ENCODE results near the gene KEAP1. TPM values are rescaled to one million over a fixed set of nuclear protein-coding genes. Genes with fewer than 3 reads are reported as not detected.

The KEAP1 gene
- total RNA-seq, 1 experiment from 2014 or later = 75.2 TPM

GRCh38 chr19:10532457-10532856, 29.3 kb upstream of the KEAP1 start:
- H3K79me2 ChIP-seq (ENCODE audit: insufficient read depth, low read length) = no peaks in the 10 kb centered on the region
- H3K27me3 ChIP-seq (ENCODE audit: insufficient read depth, low read length) = no peaks in the 10 kb centered on the region
- no peak overlapping the region for H3K4me2 ChIP-seq (ENCODE audit: low read length)
- H3K4me3 ChIP-seq (replicated peaks in 1 of 2; ENCODE audit: low read depth in 1 of 2, low read length in 2 of 2) = no peak overlapping the region
- H3K9me2 ChIP-seq (ENCODE audit: insufficient read depth) = no peaks in the 10 kb centered on the region
- no peak overlapping the region for H3K27ac ChIP-seq (ENCODE audit: low read depth, low read length)
- H4K20me1 ChIP-seq (ENCODE audit: insufficient read depth) = no peaks in the 10 kb centered on the region
- no TSS peak for BruUV-seq (replicated peaks)
- TF ChIP-seq SRF (IDR thresholded peaks at IDR 0.05; ENCODE audit: low read depth) = no peak
- TF ChIP-seq ATF3 (IDR thresholded peaks at IDR 0.05) = no peak
- no peak for TF ChIP-seq ZBTB33 (IDR thresholded peaks at IDR 0.05; ENCODE audit: extremely low read depth, insufficient replicate concordance, low read length)
- TF ChIP-seq EGR1 (IDR thresholded peaks at IDR 0.05; ENCODE audit: low read depth) = no peak
- no peak for TF ChIP-seq YY1 (IDR thresholded peaks at IDR 0.05; ENCODE audit: extremely low read depth, insufficient replicate concordance, low read depth, low read length)
- no peak for TF ChIP-seq CEBPB (IDR thresholded peaks at IDR 0.05; ENCODE audit: low read depth)
- no peak for TF ChIP-seq RAD21 (IDR thresholded peaks at IDR 0.05; ENCODE audit: low read depth)
- no peak for TF ChIP-seq CBX3 (IDR thresholded peaks at IDR 0.05; ENCODE audit: low read depth)
- TF ChIP-seq SIN3A (IDR thresholded peaks at IDR 0.05; ENCODE audit: low read depth) = no peak
- no peak for TF ChIP-seq ZFX (IDR thresholded peaks at IDR 0.05)
- TF ChIP-seq EZH2 (IDR thresholded peaks at IDR 0.05) = no peak
- TF ChIP-seq REST (IDR thresholded peaks at IDR 0.05; ENCODE audit: low read depth) = no peak
- no peak for TF ChIP-seq JUND (IDR thresholded peaks at IDR 0.05)
- TF ChIP-seq EZH2phosphoT487 (IDR thresholded peaks at IDR 0.05; ENCODE audit: borderline replicate concordance) = no peak
- TF ChIP-seq FOSL1 (IDR thresholded peaks at IDR 0.05; ENCODE audit: low read depth) = no peak
- no peak for TF ChIP-seq MAX (IDR thresholded peaks at IDR 0.05)
- TF ChIP-seq SP1 (IDR thresholded peaks at IDR 0.05; ENCODE audit: low read depth) = no peak
- TF ChIP-seq POLR2AphosphoS5 (IDR thresholded peaks at IDR 0.05; ENCODE audit: low read depth, low read length) = no peak
- no peak for TF ChIP-seq ELF1 (IDR thresholded peaks at IDR 0.05; ENCODE audit: borderline replicate concordance, low read depth)
- no peak for TF ChIP-seq CTCF (IDR thresholded peaks at IDR 0.05 in 2 of 3, conservative IDR thresholded peaks at IDR 0.05 in 1 of 3; ENCODE audit: borderline replicate concordance in 1 of 3, insufficient read depth in 1 of 3, low read depth in 2 of 3, low read length in 2 of 3)
- ATAC-seq = no peak
- CTCF ChIA-PET = no interaction called here
- H3K9ac ChIP-seq (ENCODE audit: low read length) = no peak overlapping the region
- intact Hi-C loops (cut with micrococcal nuclease) = no loop called here
- DNase-seq (ENCODE audit: low read depth, low spot score) = no peak
- RAD21 ChIA-PET (ENCODE audit: low non-redundant PET in 1 of 2, low total read pairs in 2 of 2, uncharacterized antibody in 2 of 2, unreplicated experiment in 2 of 2) = no interaction called here
- POLR2A ChIA-PET = no interaction called here
- H3K4me1 ChIP-seq (ENCODE audit: control insufficient read depth in 1 of 2, insufficient read depth in 2 of 2, low read length in 2 of 2) = no peaks in the 10 kb centered on the region
- H3K36me3 ChIP-seq (ENCODE audit: control insufficient read depth in 1 of 2, insufficient read depth in 2 of 2, low read length in 2 of 2) = no peaks in the 10 kb centered on the region
- no peak overlapping the region for H2AFZ ChIP-seq (ENCODE audit: low read depth, low read length, poor library complexity, severe bottlenecking)
- H3K9me3 ChIP-seq (ENCODE audit: control insufficient read depth in 1 of 2, insufficient read depth in 1 of 2, low read depth in 1 of 2, low read length in 2 of 2) = no peaks in the 10 kb centered on the region; a peak in 1 of 4 replicates
